ENCODE data around the gene SLC16A1. TPM values are rescaled to one million over a fixed set of nuclear protein-coding genes. Genes with fewer than 3 reads are reported as not detected.

Gene SLC16A1
- total RNA-seq, 2 donors from 2014 or later, result 14.6 to 110 TPM

GRCh38 chr1:112876315-112876714 is 79.7 kb downstream of the SLC16A1 start:
- TF ChIP-seq POLR2A (IDR thresholded peaks at IDR 0.05), result no peak
- no peak for TF ChIP-seq CTCF (IDR thresholded peaks at IDR 0.05)
- no peak for TF ChIP-seq POLR2AphosphoS5 (IDR thresholded peaks at IDR 0.05)
- no peaks in the 10 kb centered on the region for H3K36me3 ChIP-seq
- H3K4me3 ChIP-seq, result no peak overlapping the region
- H3K4me1 ChIP-seq (replicated peaks), result no peaks in the 10 kb centered on the region
- no peak for DNase-seq (ENCODE audit: low spot score)
- WGBS, result 76% methylated on average over 2 of the region's 2 CpGs
- intact Hi-C loops (cut with DNase I), result no loop called here
- H3K27me3 ChIP-seq (replicated peaks; ENCODE audit: insufficient read depth), result no peaks in the 10 kb centered on the region
- no peak overlapping the region for H3K27ac ChIP-seq
- no peaks in the 10 kb centered on the region for H3K9me3 ChIP-seq

GRCh38 chr1:112872551-112872962 is 83.4 kb downstream of the SLC16A1 start:
- 50% methylated on average over 1 of the region's 1 CpG for WGBS

GRCh38 chr1:112870887-112871646 is 84.9 kb downstream of the SLC16A1 start:
- Histone ChIP-seq H3K4me3 (no peak overlapping the region), H3K9me3 (no peaks in the 10 kb centered on the region), H3K27ac (no peak overlapping the region), H3K4me1 (replicated peaks) (no peaks in the 10 kb centered on the region), H3K36me3 (no peaks in the 10 kb centered on the region), H3K27me3 (replicated peaks; ENCODE audit: insufficient read depth) (no peaks in the 10 kb centered on the region)
- TF ChIP-seq POLR2AphosphoS5 (IDR thresholded peaks at IDR 0.05) (no peak), POLR2A (IDR thresholded peaks at IDR 0.05) (no peak), CTCF (IDR thresholded peaks at IDR 0.05) (no peak)
- WGBS, result 90% methylated on average over 5 of the region's 5 CpGs
- intact Hi-C loops (cut with DNase I), result no loop called here
- no peak for DNase-seq (ENCODE audit: low spot score)

More at GRCh38 chr1:112872551-112872962, 83.4 kb downstream of the SLC16A1 start:
- H3K36me3 ChIP-seq, result no peaks in the 10 kb centered on the region
- no peaks in the 10 kb centered on the region for H3K9me3 ChIP-seq
- no peak for TF ChIP-seq CTCF (IDR thresholded peaks at IDR 0.05)
- no peak for TF ChIP-seq POLR2A (IDR thresholded peaks at IDR 0.05)
- TF ChIP-seq POLR2AphosphoS5 (IDR thresholded peaks at IDR 0.05), result no peak
- no peak overlapping the region for H3K27ac ChIP-seq
- no peaks in the 10 kb centered on the region for H3K27me3 ChIP-seq (replicated peaks; ENCODE audit: insufficient read depth)
- no peak for DNase-seq (ENCODE audit: low spot score)
- intact Hi-C loops (cut with DNase I), result no loop called here
- no peaks in the 10 kb centered on the region for H3K4me1 ChIP-seq (replicated peaks)
- H3K4me3 ChIP-seq, result no peak overlapping the region

GRCh38 chr1:112869895-112870294 is 86.1 kb downstream of the SLC16A1 start:
- no peaks in the 10 kb centered on the region for H3K36me3 ChIP-seq
- no peaks in the 10 kb centered on the region for H3K27me3 ChIP-seq (replicated peaks; ENCODE audit: insufficient read depth)
- no peaks in the 10 kb centered on the region for H3K4me1 ChIP-seq (replicated peaks)
- H3K4me3 ChIP-seq, result no peak overlapping the region
- 97% methylated on average over 4 of the region's 4 CpGs for WGBS
- TF ChIP-seq POLR2A (IDR thresholded peaks at IDR 0.05) (no peak), POLR2AphosphoS5 (IDR thresholded peaks at IDR 0.05) (no peak), CTCF (IDR thresholded peaks at IDR 0.05) (no peak)
- intact Hi-C loops (cut with DNase I), result no loop called here
- DNase-seq (ENCODE audit: low spot score), result no peak
- H3K9me3 ChIP-seq, result no peaks in the 10 kb centered on the region
- H3K27ac ChIP-seq, result no peak overlapping the region

- WGBS, result 95% methylated on average over 2 of the region's 2 CpGs
These were observed 87.8 kb downstream of the SLC16A1 start for GRCh38 chr1:112868191-112868590.

More at GRCh38 chr1:112868191-112868590, 87.8 kb downstream of the SLC16A1 start:
- TF ChIP-seq POLR2AphosphoS5 (IDR thresholded peaks at IDR 0.05), result no peak
- TF ChIP-seq POLR2A (IDR thresholded peaks at IDR 0.05), result no peak
- H3K27ac ChIP-seq, result no peak overlapping the region
- H3K4me1 ChIP-seq (replicated peaks), result no peaks in the 10 kb centered on the region
- H3K36me3 ChIP-seq, result no peaks in the 10 kb centered on the region
- no peaks in the 10 kb centered on the region for H3K27me3 ChIP-seq (replicated peaks; ENCODE audit: insufficient read depth)
- no peaks in the 10 kb centered on the region for H3K9me3 ChIP-seq
- intact Hi-C loops (cut with DNase I), result no loop called here
- DNase-seq (ENCODE audit: low spot score), result no peak
- H3K4me3 ChIP-seq, result no peak overlapping the region
